ENCODE measurements around the gene ANXA11.
"Not testable (repeated sequence)": the region's sequence is repeated elsewhere in the genome, so short reads cannot be mapped to it uniquely, and the experiment has no call there.

Gene ANXA11

DNA sequence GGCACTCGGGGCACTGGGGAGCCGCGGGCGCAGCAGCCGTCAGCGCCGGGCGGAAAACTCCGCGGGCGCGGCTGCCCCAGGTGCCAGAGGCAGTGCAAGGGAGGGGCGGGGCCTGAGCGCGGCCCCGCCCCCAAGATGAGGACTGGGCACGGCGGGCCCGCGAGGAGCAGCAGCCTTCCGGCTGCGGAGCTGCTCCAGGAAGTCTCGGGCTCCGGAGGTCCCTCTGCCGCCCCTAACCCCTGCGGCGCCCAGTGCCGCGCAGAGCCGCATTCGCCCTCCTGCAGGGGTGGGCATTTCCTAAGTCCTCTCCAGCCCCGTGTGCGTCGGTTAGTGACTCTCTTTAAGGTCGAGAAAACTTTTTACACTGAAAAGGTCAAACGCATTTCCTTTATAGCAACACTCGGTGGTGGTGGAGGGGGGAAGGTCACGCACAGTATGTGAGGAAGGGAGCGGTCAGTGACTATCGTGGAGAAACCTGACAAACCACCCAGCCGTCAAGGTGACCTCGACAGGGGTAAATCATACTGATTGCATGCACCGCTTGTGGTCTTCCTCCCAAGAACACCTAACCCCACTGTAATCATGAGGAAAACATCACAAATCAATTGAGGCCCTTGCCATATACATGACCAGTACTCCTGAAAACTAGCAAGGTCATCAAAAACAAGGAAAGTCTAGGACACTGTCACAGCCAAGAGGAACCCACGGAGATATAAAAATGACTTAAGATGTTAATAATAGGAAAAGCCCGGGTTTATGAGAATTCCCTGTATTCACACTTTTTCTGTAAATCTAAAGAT lies at the start of gene ANXA11:
ANXA11 (minus strand) TSS at position 61 of the 800 bp plus-strand sequence. CDS start 32,676 bp downstream, outside the sequence.
- Histone ChIP-seq H3K27ac (ENCODE audit: low read depth in 2 of 2, low read length in 2 of 2) (peak within 1 kb of the TSS; percentile 96 to 98), H3K36me3 (ENCODE audit: control insufficient read depth in 2 of 2, insufficient read depth in 2 of 2, low read length in 2 of 2) (peaks cover 5 to 6% of the 10 kb centered on the region in 2 donors), H3K4me1 (ENCODE audit: control insufficient read depth in 2 of 2, insufficient read depth in 2 of 2, low read length in 2 of 2) (peaks cover 48 to 64% of the 10 kb centered on the region in 2 donors), H3K4me3 (ENCODE audit: low read length in 2 of 2) (peak within 1 kb of the TSS; percentile 79 to 93), H3K9me3 (ENCODE audit: control insufficient read depth in 2 of 2, low read length in 2 of 2) (no peaks in the 10 kb centered on the region), H3K9ac (ENCODE audit: low read depth in 1 of 2, low read length in 2 of 2) (peak within 1 kb of the TSS; percentile 99), H3K27me3 (ENCODE audit: control insufficient read depth in 2 of 2, insufficient read depth in 2 of 2, low read length in 2 of 2) (no peaks in the 10 kb centered on the region)

DNA sequence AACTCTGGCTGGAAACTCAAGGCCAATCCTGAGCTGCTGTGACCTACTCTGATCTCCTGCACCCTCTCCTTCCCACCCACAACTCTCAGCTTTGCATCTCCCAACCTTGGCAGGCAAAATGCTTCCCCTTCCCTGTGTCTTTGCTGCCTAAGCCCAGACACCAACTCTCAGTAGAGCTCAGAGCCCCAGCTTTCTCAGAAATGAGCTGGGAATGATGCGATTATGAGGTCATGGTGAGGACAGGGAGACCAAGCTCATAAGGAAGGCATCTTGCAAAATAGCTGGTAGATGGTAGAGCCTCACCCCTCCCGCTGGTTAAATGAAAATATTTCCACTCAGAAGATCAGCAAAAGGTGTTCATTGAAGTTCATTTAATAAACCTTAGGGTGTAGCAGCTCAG lies 49.4 kb upstream of the ANXA11 start:
- not testable (repeated sequence) for H3K9ac ChIP-seq (ENCODE audit: low read depth in 1 of 2, low read length in 2 of 2); H3K27ac ChIP-seq (ENCODE audit: low read depth in 2 of 2, low read length in 2 of 2); H3K4me1 ChIP-seq (ENCODE audit: control insufficient read depth in 2 of 2, insufficient read depth in 2 of 2, low read length in 2 of 2); H3K27me3 ChIP-seq (ENCODE audit: control insufficient read depth in 2 of 2, insufficient read depth in 2 of 2, low read length in 2 of 2); H3K4me3 ChIP-seq (ENCODE audit: low read length in 2 of 2); H3K36me3 ChIP-seq (ENCODE audit: control insufficient read depth in 2 of 2, insufficient read depth in 2 of 2, low read length in 2 of 2); H3K9me3 ChIP-seq (ENCODE audit: control insufficient read depth in 2 of 2, low read length in 2 of 2)

GRCh38 chr10:80253963-80254271 lies 48.6 kb upstream of the ANXA11 start:
- not testable (repeated sequence) for H3K27ac ChIP-seq (ENCODE audit: low read depth in 2 of 2, low read length in 2 of 2)

GRCh38 chr10:80253266-80253962 lies 48.1 kb upstream of the ANXA11 start:
- Histone ChIP-seq H3K4me1 (ENCODE audit: control insufficient read depth in 2 of 2, insufficient read depth in 2 of 2, low read length in 2 of 2) (no peaks in the 10 kb centered on the region), H3K27ac (ENCODE audit: low read depth in 2 of 2, low read length in 2 of 2) (no peak overlapping the region), H3K36me3 (ENCODE audit: control insufficient read depth in 2 of 2, insufficient read depth in 2 of 2, low read length in 2 of 2) (no peaks in the 10 kb centered on the region), H3K4me3 (ENCODE audit: low read length in 2 of 2) (no peak overlapping the region), H3K9me3 (ENCODE audit: control insufficient read depth in 2 of 2, low read length in 2 of 2) (no peaks in the 10 kb centered on the region), H3K9ac (ENCODE audit: low read depth in 1 of 2, low read length in 2 of 2) (no peak overlapping the region), H3K27me3 (ENCODE audit: control insufficient read depth in 2 of 2, insufficient read depth in 2 of 2, low read length in 2 of 2) (no peaks in the 10 kb centered on the region)

More at GRCh38 chr10:80253963-80254271, 48.6 kb upstream of the ANXA11 start:
- not testable (repeated sequence) for H3K4me3 ChIP-seq (ENCODE audit: low read length in 2 of 2); H3K27me3 ChIP-seq (ENCODE audit: control insufficient read depth in 2 of 2, insufficient read depth in 2 of 2, low read length in 2 of 2); H3K4me1 ChIP-seq (ENCODE audit: control insufficient read depth in 2 of 2, insufficient read depth in 2 of 2, low read length in 2 of 2); H3K36me3 ChIP-seq (ENCODE audit: control insufficient read depth in 2 of 2, insufficient read depth in 2 of 2, low read length in 2 of 2); H3K9me3 ChIP-seq (ENCODE audit: control insufficient read depth in 2 of 2, low read length in 2 of 2); H3K9ac ChIP-seq (ENCODE audit: low read depth in 1 of 2, low read length in 2 of 2)

DNA sequence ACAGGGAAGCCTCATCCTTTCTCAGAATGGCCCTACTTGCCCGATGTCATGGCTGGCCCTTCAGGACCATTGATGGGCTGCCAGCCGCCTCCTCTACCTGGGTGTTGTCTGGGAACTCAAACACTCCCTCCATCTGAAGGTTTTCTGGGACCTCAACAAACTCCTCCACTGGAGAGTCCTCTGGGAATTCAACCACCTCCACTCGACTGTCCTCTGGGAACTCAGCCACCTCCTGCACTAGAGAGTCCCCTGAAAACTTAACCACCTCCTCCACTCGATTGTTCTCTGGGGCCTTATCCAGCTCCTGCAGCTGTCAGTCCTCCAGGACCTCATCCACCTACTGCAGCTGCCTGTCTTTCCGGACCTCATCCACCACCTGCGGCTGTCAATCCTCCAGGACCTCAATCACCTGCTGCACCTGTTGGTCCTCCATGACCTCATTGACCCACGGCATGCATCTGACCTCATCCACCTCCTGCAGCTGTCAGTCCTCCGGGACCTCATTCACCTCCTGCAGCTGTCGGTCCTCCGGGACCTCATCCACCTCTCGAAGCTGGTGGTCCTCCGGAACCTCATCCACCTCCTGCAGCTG lies 47.1 kb upstream of the ANXA11 start:
- no peaks in the 10 kb centered on the region for H3K4me1 ChIP-seq (ENCODE audit: control insufficient read depth in 2 of 2, insufficient read depth in 2 of 2, low read length in 2 of 2)
- no peak overlapping the region for H3K4me3 ChIP-seq (ENCODE audit: low read length in 2 of 2)
- no peaks in the 10 kb centered on the region for H3K9me3 ChIP-seq (ENCODE audit: control insufficient read depth in 2 of 2, low read length in 2 of 2)
- no peak overlapping the region for H3K9ac ChIP-seq (ENCODE audit: low read depth in 1 of 2, low read length in 2 of 2)
- H3K27ac ChIP-seq (ENCODE audit: low read depth in 2 of 2, low read length in 2 of 2) = no peak overlapping the region
- no peaks in the 10 kb centered on the region for H3K36me3 ChIP-seq (ENCODE audit: control insufficient read depth in 2 of 2, insufficient read depth in 2 of 2, low read length in 2 of 2)
- no peaks in the 10 kb centered on the region for H3K27me3 ChIP-seq (ENCODE audit: control insufficient read depth in 2 of 2, insufficient read depth in 2 of 2, low read length in 2 of 2)

- H3K9me3 ChIP-seq (ENCODE audit: control insufficient read depth in 2 of 2, low read length in 2 of 2); H3K4me1 ChIP-seq (ENCODE audit: control insufficient read depth in 2 of 2, insufficient read depth in 2 of 2, low read length in 2 of 2); H3K9ac ChIP-seq (ENCODE audit: low read depth in 1 of 2, low read length in 2 of 2): not testable (repeated sequence)
Observed at GRCh38 chr10:80251703-80252280, 46.5 kb upstream of the ANXA11 start.

DNA sequence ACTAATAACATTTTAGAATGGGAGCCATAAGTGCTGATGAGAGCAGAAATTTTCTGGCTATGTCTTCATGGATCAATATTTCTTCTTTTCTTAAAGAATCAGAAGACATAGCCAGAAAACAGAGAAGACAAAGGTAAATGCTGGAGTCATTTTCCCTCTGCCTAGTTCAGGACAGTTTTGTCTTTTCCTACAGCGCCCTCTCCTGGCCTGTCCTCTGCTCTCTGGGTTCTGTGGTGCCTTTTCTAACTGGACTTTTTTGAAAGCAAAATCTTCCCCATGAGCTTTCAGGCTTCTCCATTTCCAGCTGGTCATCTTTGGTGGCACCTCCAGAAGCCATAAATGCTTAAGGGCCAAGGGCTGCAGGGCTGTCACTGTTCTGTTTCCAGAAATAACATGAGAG lies 45.1 kb upstream of the ANXA11 start:
- H3K9me3 ChIP-seq (ENCODE audit: control insufficient read depth in 2 of 2, low read length in 2 of 2); H3K27ac ChIP-seq (ENCODE audit: low read depth in 2 of 2, low read length in 2 of 2); H3K4me3 ChIP-seq (ENCODE audit: low read length in 2 of 2); H3K9ac ChIP-seq (ENCODE audit: low read depth in 1 of 2, low read length in 2 of 2); H3K4me1 ChIP-seq (ENCODE audit: control insufficient read depth in 2 of 2, insufficient read depth in 2 of 2, low read length in 2 of 2); H3K36me3 ChIP-seq (ENCODE audit: control insufficient read depth in 2 of 2, insufficient read depth in 2 of 2, low read length in 2 of 2); H3K27me3 ChIP-seq (ENCODE audit: control insufficient read depth in 2 of 2, insufficient read depth in 2 of 2, low read length in 2 of 2): not testable (repeated sequence)

More at GRCh38 chr10:80251703-80252280, 46.5 kb upstream of the ANXA11 start:
- H3K36me3 ChIP-seq (ENCODE audit: control insufficient read depth in 2 of 2, insufficient read depth in 2 of 2, low read length in 2 of 2); H3K27me3 ChIP-seq (ENCODE audit: control insufficient read depth in 2 of 2, insufficient read depth in 2 of 2, low read length in 2 of 2); H3K4me3 ChIP-seq (ENCODE audit: low read length in 2 of 2); H3K27ac ChIP-seq (ENCODE audit: low read depth in 2 of 2, low read length in 2 of 2): not testable (repeated sequence)

DNA sequence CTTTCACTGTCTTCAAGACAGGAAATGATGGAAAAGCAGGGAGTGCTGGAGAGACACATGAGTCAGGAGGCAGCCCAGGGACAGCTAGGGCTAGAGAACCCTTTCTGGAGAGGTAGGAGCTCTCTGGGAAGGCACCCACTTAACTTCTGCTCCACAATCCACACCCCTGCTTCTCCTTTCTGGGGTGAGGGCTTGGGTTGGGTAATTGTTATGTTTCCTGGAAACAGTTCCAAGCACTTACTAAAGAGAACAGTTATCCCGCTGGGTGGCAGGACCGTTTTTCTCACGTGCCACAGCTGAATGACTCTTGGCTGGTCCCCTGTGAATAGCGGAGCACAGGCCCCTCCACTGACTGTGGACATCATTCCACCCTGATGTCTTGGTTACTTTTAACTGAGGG lies 44.6 kb upstream of the ANXA11 start:
- H3K27me3 ChIP-seq (ENCODE audit: control insufficient read depth in 2 of 2, insufficient read depth in 2 of 2, low read length in 2 of 2); H3K27ac ChIP-seq (ENCODE audit: low read depth in 2 of 2, low read length in 2 of 2); H3K36me3 ChIP-seq (ENCODE audit: control insufficient read depth in 2 of 2, insufficient read depth in 2 of 2, low read length in 2 of 2); H3K4me1 ChIP-seq (ENCODE audit: control insufficient read depth in 2 of 2, insufficient read depth in 2 of 2, low read length in 2 of 2); H3K9ac ChIP-seq (ENCODE audit: low read depth in 1 of 2, low read length in 2 of 2); H3K4me3 ChIP-seq (ENCODE audit: low read length in 2 of 2); H3K9me3 ChIP-seq (ENCODE audit: control insufficient read depth in 2 of 2, low read length in 2 of 2): not testable (repeated sequence)

GRCh38 chr10:80247611-80248010 lies 42.3 kb upstream of the ANXA11 start:
- H3K9me3 ChIP-seq (ENCODE audit: control insufficient read depth in 2 of 2, low read length in 2 of 2); H3K9ac ChIP-seq (ENCODE audit: low read depth in 1 of 2, low read length in 2 of 2); H3K4me1 ChIP-seq (ENCODE audit: control insufficient read depth in 2 of 2, insufficient read depth in 2 of 2, low read length in 2 of 2); H3K27me3 ChIP-seq (ENCODE audit: control insufficient read depth in 2 of 2, insufficient read depth in 2 of 2, low read length in 2 of 2); H3K36me3 ChIP-seq (ENCODE audit: control insufficient read depth in 2 of 2, insufficient read depth in 2 of 2, low read length in 2 of 2); H3K27ac ChIP-seq (ENCODE audit: low read depth in 2 of 2, low read length in 2 of 2); H3K4me3 ChIP-seq (ENCODE audit: low read length in 2 of 2): not testable (repeated sequence)

GRCh38 chr10:80244371-80244770 lies 39.0 kb upstream of the ANXA11 start:
- H3K27ac ChIP-seq (ENCODE audit: low read depth in 2 of 2, low read length in 2 of 2); H3K9me3 ChIP-seq (ENCODE audit: control insufficient read depth in 2 of 2, low read length in 2 of 2); H3K4me1 ChIP-seq (ENCODE audit: control insufficient read depth in 2 of 2, insufficient read depth in 2 of 2, low read length in 2 of 2); H3K4me3 ChIP-seq (ENCODE audit: low read length in 2 of 2); H3K27me3 ChIP-seq (ENCODE audit: control insufficient read depth in 2 of 2, insufficient read depth in 2 of 2, low read length in 2 of 2); H3K9ac ChIP-seq (ENCODE audit: low read depth in 1 of 2, low read length in 2 of 2); H3K36me3 ChIP-seq (ENCODE audit: control insufficient read depth in 2 of 2, insufficient read depth in 2 of 2, low read length in 2 of 2): not testable (repeated sequence)
